ENCODE measurements around the gene SSB.
"Not testable (repeated sequence)": the region's sequence is repeated elsewhere in the genome, so short reads cannot be mapped to it uniquely, and the experiment has no call there.

Gene SSB

GRCh38 chr2:169839954-169840746 lies 41.5 kb downstream of the SSB start:
- DNase-seq = no peak

GRCh38 chr2:169840747-169841142 lies 42.1 kb downstream of the SSB start:
- no peak for DNase-seq

- DNase-seq = not testable (repeated sequence)
These were observed 43.0 kb downstream of the SSB start for GRCh38 chr2:169841625-169842024.

GRCh38 chr2:169845016-169845415 lies 46.3 kb downstream of the SSB start:
- no peak for DNase-seq

GRCh38 chr2:169848959-169849693 lies 50.5 kb downstream of the SSB start:
- DNase-seq = not testable (repeated sequence)

- no peak for DNase-seq
These were observed 51.0 kb downstream of the SSB start for GRCh38 chr2:169849710-169850109.

- DNase-seq = no peak
These were observed 54.5 kb downstream of the SSB start for GRCh38 chr2:169853041-169853668.

- not testable (repeated sequence) for DNase-seq
These were observed 56.9 kb downstream of the SSB start for GRCh38 chr2:169855281-169856258.

- DNase-seq = no peak
These were observed 60.8 kb downstream of the SSB start for GRCh38 chr2:169859423-169859822.

- DNase-seq = no peak
These were observed 61.5 kb downstream of the SSB start for GRCh38 chr2:169860149-169860548.

Measured in activated effector memory CD4-positive, alpha-beta T cell treated with anti-CD3 and anti-CD28 coated beads, Interleukin-2, amount 50 U/mL, for 16 hours (primary cell).